B cell (primary cell): Measurements from ENCODE around the gene MAGI2. TPM values are rescaled to one million over a fixed set of nuclear protein-coding genes. Genes with fewer than 3 reads are reported as not detected.

Experiments
- ATAC-seq: fragments of 200-7000 bp; cut with Tn5 transposase; one replicate; pipeline ENCODE4 v1.10.0; 2021; ENCODE audit warnings: low read depth, mild to moderate bottlenecking, moderate number of reproducible peaks, moderate library complexity
- CTCF ChIA-PET: fragments of 350-600 bp; sonication (Branson Sonifier 250); formaldehyde crosslinking; loops from one replicate; lab custom pipeline; 2021; ENCODE audit warnings: antibody characterized with exemption, inconsistent platforms; lab: Charles Lee
- POLR2A ChIA-PET: fragments of 350-600 bp; sonication (Branson Sonifier 250); formaldehyde crosslinking; loops from one replicate; lab custom pipeline; 2021; ENCODE audit warnings: antibody characterized with exemption; lab: Charles Lee
- DNase-seq: peaks from one replicate; pipeline ENCODE4 v3.0.0; 2013
- H2AFZ ChIP-seq: 2 replicates; pipeline ENCODE4 v1.6.1; 2012; ENCODE audit warnings: mild to moderate bottlenecking, low read depth, low read length; ENCODE audit not compliant: insufficient read depth, poor library complexity, severe bottlenecking
- H3K27ac ChIP-seq, 2 donors: 1 replicate in 1 of 2; 2 replicates in 1 of 2; pipeline ENCODE4 v1.5.1; 2012 to 2013; ENCODE audit warnings: low read length in 2 of 2, mild to moderate bottlenecking in 2 of 2, moderate library complexity in 1 of 2
- H3K27me3 ChIP-seq, 4 experiments: fragments of 200-600 bp in 1 of 4; sonication (generic) in 1 of 4; replicated peaks in 1 of 4; 1 replicate in 2 of 4; 2 replicates in 2 of 4; pipeline versions ENCODE4 v1.6.1 to v1.7.0; 2013 to 2016; ENCODE audit warnings: low read length in 3 of 4, mild to moderate bottlenecking in 2 of 4, mixed read lengths in 1 of 4, moderate library complexity in 1 of 4; ENCODE audit not compliant: insufficient read depth in 4 of 4, control insufficient read depth in 3 of 4; ENCODE audit errors: control extremely low read depth in 1 of 4
- H3K36me3 ChIP-seq, 2 experiments: replicated peaks in 1 of 2; 1 replicate in 1 of 2; 2 replicates in 1 of 2; pipeline versions ENCODE4 v1.6.1 to v1.7.1; 2013; ENCODE audit warnings: low read length in 1 of 2; ENCODE audit not compliant: insufficient read depth in 2 of 2, control insufficient read depth in 1 of 2; ENCODE audit errors: control extremely low read depth in 1 of 2, extremely low read depth in 1 of 2
- H3K4me1 ChIP-seq, 2 donors: fragments of 200-600 bp in 1 of 2; sonication (generic) in 1 of 2; 1 replicate in 1 of 2; 2 replicates in 1 of 2; pipeline versions ENCODE4 v1.5.1 to v1.6.1; 2013 to 2017; ENCODE audit warnings: low read length in 2 of 2; ENCODE audit not compliant: control insufficient read depth in 2 of 2, insufficient read depth in 2 of 2
- H3K4me2 ChIP-seq: replicated peaks from 2 replicates; pipeline ENCODE3; 2012; ENCODE audit warnings: mild to moderate bottlenecking, low read depth, low read length; ENCODE audit not compliant: poor library complexity, severe bottlenecking
- H3K4me3 ChIP-seq, 5 experiments: fragments of 200-600 bp in 1 of 5; sonication (generic) in 1 of 5; 1 replicate in 3 of 5; 2 replicates in 2 of 5; pipeline versions ENCODE4 v1.5.1 to v1.7.0; 2011 to 2016; ENCODE audit warnings: low read length in 4 of 5, mild to moderate bottlenecking in 4 of 5, low read depth in 2 of 5, control low read depth in 1 of 5, moderate library complexity in 1 of 5; ENCODE audit not compliant: insufficient read depth in 1 of 5; ENCODE audit errors: control extremely low read depth in 1 of 5, extremely low read depth in 1 of 5
- H3K79me2 ChIP-seq: fragments of 200-600 bp; sonication (generic); one replicate; pipeline ENCODE4 v1.6.0; 2016; ENCODE audit warnings: low read length; ENCODE audit not compliant: control insufficient read depth, insufficient read depth
- H3K9ac ChIP-seq: fragments of 200-600 bp; sonication (generic); 2 replicates; pipeline ENCODE4 v1.6.1; 2017; ENCODE audit warnings: mild to moderate bottlenecking, low read length, moderate library complexity
- H3K9me3 ChIP-seq, 3 donors: one replicate each; pipeline versions ENCODE4 v1.6.1 to v1.7.1; 2013; ENCODE audit warnings: low read length in 2 of 3; ENCODE audit not compliant: control insufficient read depth in 2 of 3, insufficient read depth in 1 of 3; ENCODE audit errors: control extremely low read depth in 1 of 3
- H4K20me1 ChIP-seq: 2 replicates; pipeline ENCODE4 v1.6.0; 2012; ENCODE audit warnings: mild to moderate bottlenecking, low read length; ENCODE audit not compliant: insufficient read depth, control insufficient read depth, poor library complexity, severe bottlenecking
- H3K27ac Mint-ChIP-seq: one replicate; pipeline ENCODE4 v1.8.0; 2021; ENCODE audit warnings: mixed read lengths
- H3K27me3 Mint-ChIP-seq: one replicate; pipeline ENCODE4 v1.8.0; 2021; ENCODE audit warnings: mixed read lengths
- H3K4me1 Mint-ChIP-seq: one replicate; pipeline ENCODE4 v1.8.0; 2021; ENCODE audit warnings: mixed read lengths
- H3K4me3 Mint-ChIP-seq: one replicate; pipeline ENCODE4 v1.8.0; 2021; ENCODE audit warnings: mixed read lengths
- H3K9me3 Mint-ChIP-seq: one replicate; pipeline ENCODE4 v1.8.0; 2022; ENCODE audit warnings: mixed read lengths; ENCODE audit not compliant: insufficient read depth
- CTCF ChIP-seq: fragments of 200-600 bp; IDR thresholded peaks from one replicate; pipeline ENCODE4 v1.8.0; 2022; ENCODE audit warnings: antibody characterized with exemption, mild to moderate bottlenecking
- EZH2 ChIP-seq: IDR thresholded peaks from 2 replicates; pipeline ENCODE4 v1.6.1; 2012; ENCODE audit warnings: borderline replicate concordance, low read depth, mild to moderate bottlenecking, moderate library complexity, low read length; ENCODE audit not compliant: insufficient read depth, poor library complexity, severe bottlenecking
- WGBS: methylation state at CpG from one replicate; pipeline ENCODE4 v1.1.5; 2013; ENCODE audit warnings: missing lambda C conversion rate; ENCODE audit not compliant: insufficient coverage; 5-methylcytosine and 5-hydroxymethylcytosine counted together
- intact Hi-C: fragments of 100-400 bp; cut with micrococcal nuclease; formaldehyde crosslinking; loops from one replicate; pipeline ENCODE4 v1.10.0; 2022
- polyA plus RNA-seq: library from polyadenylated mRNA; depleted of rRNA; stranded (reverse); fragments of >200 nt; gene quantifications from 2 replicates; pipeline ENCODE4 v1.2.3, GENCODE V29; 2012
- total RNA-seq, 2 donors: library from RNA; stranded (reverse); fragments of 120-200 nt in 1 of 2; gene quantifications; 1 replicate in 1 of 2; 2 replicates in 1 of 2; pipeline versions ENCODE4 v1.2.3 to v1.2.4, GENCODE V29; 2013 to 2022

The MAGI2 gene
- total and polyA plus RNA-seq, 2 donors (not counting 1 experiment from before 2014, with no cell fraction given) = 0.16 to 0.64 TPM

GRCh38 chr7:79475455-79475854, 22.0 kb upstream of the MAGI2 start:
- H3K9ac ChIP-seq = no peak overlapping the region
- no peak for ATAC-seq
- no peak overlapping the region for H2AFZ ChIP-seq
- CTCF ChIA-PET = no interaction called here
- no peaks in the 10 kb centered on the region for H3K27me3 ChIP-seq
- no CpG with 5 or more reads among the region's 1 CpG for WGBS
- Mint-ChIP-seq H3K4me3 (no peak overlapping the region), H3K27me3 (no peaks in the 10 kb centered on the region), H3K27ac (no peak overlapping the region), H3K9me3 (no peaks in the 10 kb centered on the region), H3K4me1 (no peaks in the 10 kb centered on the region)
- no peaks in the 10 kb centered on the region for H3K4me1 ChIP-seq
- no peak for TF ChIP-seq CTCF
- no peak for TF ChIP-seq EZH2
- H3K36me3 ChIP-seq = no peaks in the 10 kb centered on the region
- no peaks in the 10 kb centered on the region for H3K79me2 ChIP-seq
- no peak overlapping the region for H3K27ac ChIP-seq
- DNase-seq = no peak
- H3K9me3 ChIP-seq = no peaks in the 10 kb centered on the region
- intact Hi-C loops = no loop called here
- H3K4me2 ChIP-seq = no peak overlapping the region
- no peaks in the 10 kb centered on the region for H4K20me1 ChIP-seq
- POLR2A ChIA-PET = no interaction called here
- H3K4me3 ChIP-seq = no peak overlapping the region

GRCh38 chr7:79471699-79472098, 18.2 kb upstream of the MAGI2 start:
- TF ChIP-seq EZH2 = no peak
- no peak for TF ChIP-seq CTCF
- intact Hi-C loops = no loop called here
- H3K4me3 Mint-ChIP-seq = no peak overlapping the region
- Histone ChIP-seq H3K27ac (no peak overlapping the region), H3K4me1 (no peaks in the 10 kb centered on the region), H2AFZ (no peak overlapping the region), H3K9ac (no peak overlapping the region), H3K4me2 (no peak overlapping the region), H3K9me3 (no peaks in the 10 kb centered on the region), H3K36me3 (no peaks in the 10 kb centered on the region), H3K4me3 (no peak overlapping the region), H3K79me2 (no peaks in the 10 kb centered on the region), H4K20me1 (no peaks in the 10 kb centered on the region), H3K27me3 (no peaks in the 10 kb centered on the region)
- no CpG with 5 or more reads among the region's 1 CpG for WGBS
- H3K9me3 Mint-ChIP-seq = no peaks in the 10 kb centered on the region
- no peaks in the 10 kb centered on the region for H3K4me1 Mint-ChIP-seq
- H3K27me3 Mint-ChIP-seq = no peaks in the 10 kb centered on the region
- ChIA-PET CTCF (no interaction called here), POLR2A (no interaction called here)
- ATAC-seq (no peak), DNase-seq (no peak)
- no peak overlapping the region for H3K27ac Mint-ChIP-seq
